ENCODE measurements around the gene DIAPH3.

DIAPH3 gene

GRCh38 chr13:59865398-59865797 lies 298.3 kb downstream of the DIAPH3 start:
- FAIRE-seq, result no peak
- no peak for DNase-seq (ENCODE audit: insufficient read length, low spot score)
- no peak for TF ChIP-seq CTCF (IDR thresholded peaks at IDR 0.05; ENCODE audit: insufficient read depth, missing control alignments)

- DNase-seq (ENCODE audit: insufficient read length, low spot score) (no peak), FAIRE-seq (peak; percentile 67)
- no peak for TF ChIP-seq CTCF (IDR thresholded peaks at IDR 0.05; ENCODE audit: insufficient read depth, missing control alignments)
These were observed 300.1 kb downstream of the DIAPH3 start for GRCh38 chr13:59863621-59864020.

GRCh38 chr13:59861676-59862075 lies 302.1 kb downstream of the DIAPH3 start:
- no peak for DNase-seq (ENCODE audit: insufficient read length, low spot score)
- TF ChIP-seq CTCF (IDR thresholded peaks at IDR 0.05; ENCODE audit: insufficient read depth, missing control alignments), result no peak
- FAIRE-seq, result no peak

- FAIRE-seq (peak; percentile 29), DNase-seq (ENCODE audit: insufficient read length, low spot score) (no peak)
- no peak for TF ChIP-seq CTCF (IDR thresholded peaks at IDR 0.05; ENCODE audit: insufficient read depth, missing control alignments)
These were observed 307.4 kb downstream of the DIAPH3 start for GRCh38 chr13:59856281-59856810.

GRCh38 chr13:59846845-59847620 lies 316.7 kb downstream of the DIAPH3 start:
- FAIRE-seq (no peak), DNase-seq (ENCODE audit: insufficient read length, low spot score) (no peak)
- no peak for TF ChIP-seq CTCF (IDR thresholded peaks at IDR 0.05; ENCODE audit: insufficient read depth, missing control alignments)

- no peak for FAIRE-seq
- TF ChIP-seq CTCF (IDR thresholded peaks at IDR 0.05; ENCODE audit: insufficient read depth, missing control alignments), result no peak
- DNase-seq (ENCODE audit: insufficient read length, low spot score), result no peak
These were observed 320.7 kb downstream of the DIAPH3 start for GRCh38 chr13:59843040-59843439.

GRCh38 chr13:59842507-59842906 lies 321.2 kb downstream of the DIAPH3 start:
- FAIRE-seq (no peak), DNase-seq (ENCODE audit: insufficient read length, low spot score) (no peak)
- no peak for TF ChIP-seq CTCF (IDR thresholded peaks at IDR 0.05; ENCODE audit: insufficient read depth, missing control alignments)
